HG03060 (cell line): ENCODE measurements around the gene ARRB1.
"Not testable (repeated sequence)": the region's sequence is repeated elsewhere in the genome, so short reads cannot be mapped to it uniquely, and the experiment has no call there.

Source experiments
- ATAC-seq: cut with Tn5 transposase; IDR thresholded peaks from one replicate; pipeline ENCODE4 v1.9.1; 2021; ENCODE audit warnings: low read depth, moderate number of reproducible peaks; ENCODE audit not compliant: unreplicated experiment

Gene ARRB1

DNA sequence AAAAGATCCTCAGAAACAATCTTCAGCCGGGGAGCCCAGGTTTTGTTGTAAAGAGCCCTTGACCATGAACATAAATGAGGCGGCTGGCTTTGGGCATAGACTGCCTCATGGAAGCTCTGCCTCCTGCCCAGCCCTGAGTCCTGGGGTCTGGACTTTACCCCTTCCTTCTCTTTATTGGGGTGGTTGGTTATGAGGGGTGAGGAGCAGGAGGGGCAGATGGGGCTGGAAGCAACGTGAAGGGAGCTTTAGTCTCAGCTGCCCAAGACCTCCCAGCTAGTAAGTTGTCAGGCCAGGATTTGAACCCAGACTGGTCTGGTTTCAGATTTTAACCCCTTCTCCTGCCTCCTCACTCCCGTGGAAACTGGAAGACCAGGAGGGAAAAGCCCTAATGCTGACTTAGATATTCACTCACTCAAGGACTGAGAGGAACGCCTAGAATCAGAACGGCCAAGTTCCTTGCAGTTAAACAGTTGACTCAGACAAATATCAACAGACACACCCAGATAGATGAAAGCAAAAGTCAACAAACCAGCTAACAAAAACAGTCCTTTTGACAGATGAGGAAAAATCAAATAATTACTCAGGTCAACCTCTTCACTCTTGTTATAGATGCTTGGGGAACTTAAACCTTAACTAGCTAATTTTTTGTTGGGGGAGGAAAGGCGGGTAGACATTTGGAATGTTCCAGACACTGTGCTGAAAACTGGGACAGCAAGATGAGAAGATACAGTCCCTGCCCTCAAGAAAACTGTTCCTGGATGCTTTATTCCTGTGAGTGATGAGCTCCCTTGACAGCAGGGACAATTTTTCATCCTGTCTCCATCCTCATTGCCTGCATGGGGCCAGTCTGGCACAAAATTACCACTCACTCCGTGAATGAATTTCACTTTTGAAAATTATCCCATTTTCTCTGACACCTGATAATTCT is 20.8 kb upstream of the ARRB1 start:
- no peak for ATAC-seq

DNA sequence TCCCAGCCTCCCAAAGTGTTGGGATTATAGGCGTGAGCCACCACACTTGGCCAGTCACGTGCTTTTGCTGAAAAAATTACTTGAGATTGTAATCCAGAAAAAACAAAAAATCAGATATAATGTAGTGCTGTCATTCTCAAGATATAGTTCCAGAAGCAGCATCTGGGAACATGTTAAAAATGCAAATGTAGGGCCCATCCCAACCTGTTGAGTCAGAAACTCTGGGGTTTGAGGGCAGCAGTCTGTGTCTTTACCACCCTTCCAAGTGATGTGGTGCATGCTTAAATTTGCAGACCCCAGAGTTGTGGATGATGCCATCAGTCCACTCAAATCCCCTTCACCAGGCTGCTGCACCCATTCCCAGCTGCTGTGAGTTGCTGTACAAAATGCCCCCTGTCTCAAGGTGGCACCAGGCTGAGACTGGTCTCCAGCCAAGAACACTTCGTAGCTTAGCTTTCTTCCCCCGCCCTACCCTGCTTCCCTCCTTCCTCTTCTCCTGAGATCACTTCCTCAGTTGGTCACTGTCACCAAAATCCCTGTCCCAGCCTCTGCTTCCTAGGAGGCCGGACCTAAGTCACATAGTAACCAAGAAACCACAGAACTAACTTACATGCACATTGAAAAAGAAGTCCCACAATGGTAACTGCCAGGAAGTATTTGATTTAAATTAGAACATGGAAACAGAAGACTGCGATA is 18.2 kb upstream of the ARRB1 start:
- ATAC-seq = no peak

DNA sequence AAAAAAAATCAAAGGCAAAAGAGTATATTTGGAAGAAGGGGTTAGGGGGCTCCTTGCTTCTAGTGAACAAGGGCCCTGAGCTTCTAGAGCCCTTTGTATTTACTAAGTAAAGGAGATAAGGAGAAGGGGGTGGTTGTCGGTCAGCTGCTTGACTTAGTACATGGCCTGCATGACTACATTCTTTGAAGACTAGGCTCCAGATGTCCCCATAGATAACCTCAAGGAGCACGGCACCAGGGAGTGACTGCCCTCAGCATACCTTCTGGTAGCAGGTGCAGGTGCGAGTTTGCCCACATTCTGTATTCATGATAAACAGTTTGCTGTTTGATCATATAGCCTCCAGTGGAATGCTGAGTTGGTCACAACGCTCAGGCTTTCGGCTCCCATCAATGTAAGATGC is 15.4 kb upstream of the ARRB1 start:
- ATAC-seq = not testable (repeated sequence)

DNA sequence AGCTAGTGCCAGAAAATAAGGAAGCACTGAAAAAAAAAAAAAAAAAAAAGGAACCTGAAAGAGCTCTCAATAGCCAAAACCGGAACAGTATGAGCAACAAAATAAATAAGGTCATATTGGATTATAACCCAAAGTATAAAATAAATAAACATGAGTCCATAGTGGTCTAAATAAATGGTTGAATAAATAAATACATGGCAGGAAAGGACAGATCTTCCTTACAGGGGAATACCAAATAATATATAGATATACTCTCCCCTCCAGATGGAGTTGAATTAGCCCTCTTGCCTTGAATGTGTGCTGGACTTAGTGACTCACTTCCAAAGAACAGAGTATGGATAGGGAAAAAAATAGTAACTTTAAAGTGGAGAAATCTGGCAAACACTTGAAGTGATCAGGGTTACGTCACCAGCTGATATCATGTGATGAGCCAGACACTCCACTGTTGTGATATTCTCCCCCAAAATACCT is 14.3 kb upstream of the ARRB1 start:
- no peak for ATAC-seq

GRCh38 chr11:75362285-75362684 is 10.8 kb upstream of the ARRB1 start:
- not testable (repeated sequence) for ATAC-seq

DNA sequence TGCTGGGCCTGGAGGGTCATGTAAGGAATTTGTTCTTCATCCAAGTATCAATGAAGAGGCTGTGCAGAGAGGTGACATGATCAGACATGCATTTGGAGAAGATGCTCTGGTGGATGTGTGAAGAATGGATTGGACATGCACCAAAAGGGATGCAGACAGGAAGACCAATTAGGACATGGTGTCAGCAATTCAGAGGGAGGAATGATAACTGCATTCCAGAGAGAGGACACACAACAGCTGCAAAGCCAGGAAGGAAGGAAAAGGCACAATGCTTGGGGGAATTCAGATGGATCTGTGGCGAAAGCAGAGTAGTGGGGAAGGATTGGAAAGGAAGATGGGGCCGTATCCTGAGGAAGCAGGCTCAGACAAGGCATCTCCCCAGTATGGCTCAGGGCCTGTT is 5.2 kb upstream of the ARRB1 start:
- no peak for ATAC-seq

- ATAC-seq = no peak
These were observed 3.6 kb upstream of the ARRB1 start for GRCh38 chr11:75355051-75355450.

DNA sequence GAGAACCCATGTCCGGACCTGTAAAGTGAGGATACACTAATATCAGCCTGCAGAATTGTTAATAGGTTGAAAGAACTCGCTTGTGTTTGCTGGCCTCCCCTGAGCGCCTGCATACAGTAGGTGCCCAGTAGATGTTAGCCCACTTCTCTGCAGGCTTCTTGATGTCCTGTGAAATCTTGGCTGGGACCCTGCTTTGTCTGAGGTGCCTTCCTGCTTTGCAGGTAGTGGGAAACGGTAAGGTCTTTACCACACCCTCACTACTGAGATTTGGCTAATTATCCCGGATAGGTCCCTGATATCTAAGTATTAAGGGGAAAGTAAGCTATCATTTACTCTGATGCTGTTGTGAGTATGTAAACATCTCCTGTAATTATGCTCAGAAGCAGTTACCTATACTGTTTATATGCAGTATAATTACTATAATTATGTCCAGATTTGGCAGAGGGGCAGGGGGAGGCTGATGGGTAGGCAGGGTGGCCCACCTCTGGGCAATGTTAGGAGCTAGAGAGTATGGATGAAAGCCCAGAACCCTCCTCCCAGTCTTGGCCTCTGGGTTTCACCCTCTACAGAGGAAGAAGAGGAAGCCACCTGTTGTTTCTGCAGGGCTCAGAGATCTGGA is 1.2 kb upstream of the ARRB1 start:
- ATAC-seq = no peak

GRCh38 chr11:75351791-75352587 is 528 bp upstream of the ARRB1 start:
- ATAC-seq = no peak

GRCh38 chr11:75350743-75351540 is 519 bp downstream of the ARRB1 start:
- no peak for ATAC-seq

GRCh38 chr11:75350122-75350742 is 1.2 kb downstream of the ARRB1 start:
- ATAC-seq = no peak

DNA sequence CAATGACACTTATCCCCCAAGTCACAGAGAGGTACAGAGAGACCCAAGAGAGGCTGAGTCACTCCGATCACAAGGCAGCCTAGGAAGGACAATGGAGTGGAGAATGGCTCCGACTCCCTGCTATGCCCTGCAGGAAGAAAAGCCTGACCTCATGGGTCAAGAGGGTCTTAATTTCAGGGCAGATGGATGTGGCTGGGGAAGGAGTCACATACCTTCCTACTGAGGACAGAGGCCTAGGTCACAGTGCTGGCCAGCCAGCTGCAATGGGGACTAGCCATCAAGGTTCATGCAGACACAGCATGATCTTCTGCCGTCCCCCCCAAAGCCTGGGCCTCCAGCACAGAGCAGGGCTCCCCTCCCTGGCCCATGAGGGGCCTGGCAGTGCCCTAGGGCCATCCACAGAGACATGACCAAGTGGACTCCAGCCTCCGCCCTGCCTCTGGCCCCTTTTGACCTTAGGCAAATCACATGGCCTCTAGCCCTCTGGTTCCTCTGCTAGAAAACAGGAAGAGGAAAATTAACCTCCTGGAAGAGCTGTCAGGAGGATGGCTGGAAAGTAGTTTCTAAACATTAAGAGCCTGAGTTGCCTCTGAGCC is 1.8 kb downstream of the ARRB1 start:
- ATAC-seq = no peak

DNA sequence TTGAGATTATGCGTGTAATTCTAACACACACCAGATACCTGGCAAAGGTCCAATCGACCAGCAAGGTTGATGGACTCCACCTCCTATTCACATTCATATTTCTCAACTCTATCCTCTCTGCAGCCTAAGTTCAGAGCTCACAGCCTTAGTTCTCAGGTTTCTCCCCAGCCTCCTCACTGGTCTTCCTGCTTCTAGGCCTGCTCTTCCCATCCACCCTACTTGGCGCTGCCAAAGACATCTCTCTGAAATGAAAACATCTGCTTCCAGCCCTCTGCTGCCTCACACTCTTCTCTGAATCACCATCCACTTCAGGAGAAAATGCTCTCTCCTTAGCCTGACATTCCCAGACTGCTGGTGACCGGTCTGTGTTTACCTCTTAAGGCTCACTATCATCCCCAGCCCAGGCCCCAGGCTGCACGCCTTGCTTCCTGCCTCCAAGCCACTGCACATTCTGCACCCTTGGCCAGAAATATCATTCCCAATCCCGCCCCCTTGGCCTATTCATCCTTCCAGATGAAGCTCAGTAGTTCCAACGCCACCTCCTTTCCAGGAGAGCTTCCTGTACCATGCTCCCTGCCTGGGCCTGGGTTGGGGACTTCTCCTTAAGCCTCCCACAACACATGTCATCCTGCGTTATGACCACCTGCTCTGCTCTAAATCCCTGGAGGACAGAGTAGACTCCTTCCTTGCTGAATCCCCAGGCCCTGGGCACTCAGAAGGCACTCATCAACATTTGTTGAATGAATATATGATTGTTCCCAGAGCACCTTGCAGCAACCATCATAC is 3.5 kb downstream of the ARRB1 start:
- ATAC-seq = no peak

GRCh38 chr11:75346912-75347647 is 4.4 kb downstream of the ARRB1 start:
- ATAC-seq = no peak

DNA sequence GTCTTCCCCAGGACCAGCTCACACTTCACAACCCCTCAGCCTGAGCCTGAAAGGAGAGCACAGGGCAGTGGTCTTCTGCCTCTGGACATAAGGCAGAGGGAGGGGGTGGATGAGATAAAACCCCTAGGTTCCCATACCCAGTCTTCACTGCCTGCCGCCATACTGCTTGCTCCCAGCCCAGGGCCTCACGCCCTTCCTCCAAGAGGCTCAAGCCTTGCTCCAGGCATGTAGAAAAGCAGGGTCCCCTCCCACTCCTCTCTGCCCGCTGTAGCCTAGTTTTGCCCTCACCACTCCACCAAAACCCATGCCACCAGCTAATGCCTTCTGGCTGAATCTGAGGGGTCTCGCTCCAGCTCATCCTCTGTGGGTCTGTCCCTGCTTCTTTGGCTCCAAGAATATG is 5.2 kb downstream of the ARRB1 start:
- ATAC-seq = no peak

DNA sequence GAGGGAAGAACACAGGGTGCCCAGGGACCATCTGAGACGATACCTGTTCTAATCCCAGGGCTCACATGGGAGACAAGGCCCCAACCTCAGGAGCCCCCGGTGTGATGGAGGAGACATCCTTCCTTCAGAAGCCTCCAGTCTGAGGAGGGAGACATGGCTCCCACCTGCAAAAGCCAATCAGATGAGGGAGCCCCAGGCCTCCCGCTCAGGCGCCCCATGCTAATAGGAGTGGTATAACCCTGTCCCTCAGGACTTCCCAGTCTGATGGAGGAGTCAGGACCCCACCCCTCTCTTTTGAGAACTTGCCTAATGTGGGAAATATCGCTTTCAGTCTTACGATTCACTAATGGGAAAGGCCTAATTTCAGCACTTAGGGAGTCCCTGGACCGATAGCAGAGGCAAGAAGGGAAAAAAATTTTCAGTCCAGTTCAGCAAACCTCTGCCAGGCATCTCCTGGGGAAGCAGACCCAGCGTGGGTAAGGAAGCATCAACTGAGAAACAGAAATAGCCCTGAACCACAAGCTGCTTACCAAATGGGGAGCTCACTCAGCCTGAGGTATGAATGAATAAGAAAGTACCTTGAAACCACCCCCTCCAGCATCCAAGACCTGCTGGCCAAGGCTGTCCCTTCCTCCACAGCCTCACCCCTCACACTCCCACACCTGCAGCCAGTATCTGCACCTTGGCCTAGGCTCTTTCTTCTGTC is 5.9 kb downstream of the ARRB1 start:
- no peak for ATAC-seq
